T1000 (cell line): ENCODE results near the gene LIPI.
"Not testable (repeated sequence)": the region's sequence is repeated elsewhere in the genome, so short reads cannot be mapped to it uniquely, and the experiment has no call there.

Source experiments
- DNase-seq: peaks from one replicate; lab custom pipeline; 2025; ENCODE audit warnings: mixed read lengths; lab: John Stamatoyannopoulos, UW

LIPI gene

GRCh38 chr21:14072761-14073535 lies 137.8 kb downstream of the LIPI start:
- DNase-seq = no peak

- DNase-seq = no peak
Measured at GRCh38 chr21:14071902-14072734, 138.6 kb downstream of the LIPI start.

GRCh38 chr21:14070968-14071367 lies 139.8 kb downstream of the LIPI start:
- DNase-seq = no peak

DNA sequence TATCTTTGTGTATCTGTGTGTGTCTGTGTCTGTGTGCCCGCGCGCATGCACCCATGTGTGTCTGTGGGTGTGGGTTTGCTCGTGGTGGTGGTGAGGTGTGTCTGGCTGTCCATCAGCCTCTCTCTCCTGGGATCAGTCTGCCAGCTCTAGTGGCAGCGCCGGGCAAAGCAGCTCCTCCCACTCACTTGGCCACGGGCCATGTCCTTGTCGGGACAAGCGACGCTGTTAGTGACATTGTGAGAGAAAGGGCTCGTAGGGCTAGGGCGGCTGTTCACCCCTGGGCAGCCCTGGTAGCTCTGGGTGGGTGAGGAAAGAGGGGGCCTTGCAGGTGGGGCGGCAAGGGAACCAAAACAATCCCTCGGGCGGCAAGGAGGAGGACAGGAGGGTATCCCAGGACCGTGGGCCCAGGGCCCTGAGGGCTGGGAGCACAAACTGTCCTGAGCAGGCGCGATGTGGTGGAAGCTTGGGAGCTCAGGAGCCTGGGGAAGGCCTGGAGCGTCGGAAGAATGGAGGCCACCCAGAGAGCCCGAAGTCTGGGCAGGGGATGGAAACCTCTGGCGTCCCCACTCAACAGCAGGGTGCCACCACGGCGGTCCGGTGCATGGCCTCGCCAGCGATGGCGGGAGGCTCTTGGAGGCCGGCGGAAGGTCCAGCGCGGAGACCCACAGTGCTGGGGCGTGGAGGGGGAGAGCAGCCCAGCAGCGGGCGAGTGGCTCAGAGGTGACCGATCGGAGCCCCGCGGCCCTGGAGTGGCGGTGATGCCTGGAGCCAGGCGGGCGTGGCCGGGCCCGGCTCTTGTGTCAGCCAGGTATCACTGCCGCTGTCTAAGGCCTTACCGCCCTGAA lies 140.5 kb downstream of the LIPI start:
- no peak for DNase-seq

DNA sequence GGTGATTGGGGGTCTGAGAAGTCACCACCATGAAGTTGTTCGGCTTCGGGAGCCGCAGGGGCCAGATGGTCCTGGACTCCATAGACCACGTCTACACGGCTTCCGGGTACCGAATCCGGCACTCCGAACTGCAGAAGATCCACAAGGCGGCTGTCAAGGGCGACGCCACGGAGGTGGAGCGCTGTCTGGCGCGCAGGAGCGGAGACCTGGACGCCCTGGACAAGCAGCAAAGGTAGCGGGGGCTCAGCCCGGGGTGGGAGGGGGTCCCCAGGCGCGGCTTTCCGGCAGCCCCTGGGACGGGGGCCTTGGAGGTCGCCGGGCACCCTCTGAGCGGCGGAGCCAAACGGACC lies 146.5 kb downstream of the LIPI start:
- DNase-seq = no peak

DNA sequence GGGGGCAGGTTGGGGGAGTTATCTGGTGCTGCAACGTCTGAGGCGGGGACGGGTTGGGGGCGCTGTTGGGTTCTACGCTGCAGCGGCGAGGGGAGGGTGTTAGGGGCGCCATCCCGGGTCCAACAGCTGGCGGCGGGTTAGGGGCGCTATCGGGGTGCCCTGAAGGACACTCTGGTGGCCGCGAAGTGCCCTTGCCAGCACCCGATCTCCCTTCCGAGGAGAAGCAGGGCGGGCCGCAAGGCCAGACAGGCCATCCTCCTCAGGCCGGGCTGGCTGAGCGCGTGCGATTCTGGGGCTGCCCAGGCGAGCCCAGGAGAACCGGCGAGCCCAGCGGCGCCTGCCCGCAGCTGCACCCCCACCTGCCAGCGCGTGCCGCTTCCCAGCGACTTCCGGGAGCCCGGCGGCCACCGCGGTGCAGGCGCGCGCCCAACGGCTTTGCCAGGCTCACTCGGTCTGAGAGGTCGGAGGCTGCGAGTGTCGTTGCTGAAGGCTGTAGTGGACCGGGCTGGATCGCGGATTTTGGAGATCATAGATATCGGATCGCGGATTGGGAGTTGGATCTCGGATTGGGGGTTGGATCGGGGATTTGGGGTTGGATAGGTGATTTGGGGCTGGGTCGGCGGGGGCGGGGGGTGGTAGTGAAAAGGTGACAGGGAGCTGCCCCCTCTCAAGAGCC lies 147.0 kb downstream of the LIPI start:
- not testable (repeated sequence) for DNase-seq

- not testable (repeated sequence) for DNase-seq
Measured at GRCh38 chr21:14062684-14063083, 148.1 kb downstream of the LIPI start.

DNA sequence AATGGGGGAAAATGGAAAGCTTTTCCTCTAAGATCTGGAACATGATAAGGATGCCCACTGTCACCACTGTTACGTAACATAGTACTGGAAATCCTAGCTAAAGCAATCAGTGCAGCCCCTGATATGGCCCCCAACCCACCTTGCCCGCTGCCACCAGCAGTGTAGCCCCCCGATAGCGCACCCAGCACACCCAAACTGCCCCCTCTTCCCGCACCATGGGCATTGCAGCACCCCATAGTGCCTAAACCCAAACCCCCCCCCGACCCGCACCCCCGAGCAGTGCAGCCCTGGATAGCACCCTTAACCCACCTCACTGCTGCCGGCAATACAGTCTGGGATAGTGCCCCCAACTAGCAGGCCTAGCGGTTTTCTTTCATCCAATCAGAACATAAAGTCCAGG lies 148.9 kb downstream of the LIPI start:
- not testable (repeated sequence) for DNase-seq

DNA sequence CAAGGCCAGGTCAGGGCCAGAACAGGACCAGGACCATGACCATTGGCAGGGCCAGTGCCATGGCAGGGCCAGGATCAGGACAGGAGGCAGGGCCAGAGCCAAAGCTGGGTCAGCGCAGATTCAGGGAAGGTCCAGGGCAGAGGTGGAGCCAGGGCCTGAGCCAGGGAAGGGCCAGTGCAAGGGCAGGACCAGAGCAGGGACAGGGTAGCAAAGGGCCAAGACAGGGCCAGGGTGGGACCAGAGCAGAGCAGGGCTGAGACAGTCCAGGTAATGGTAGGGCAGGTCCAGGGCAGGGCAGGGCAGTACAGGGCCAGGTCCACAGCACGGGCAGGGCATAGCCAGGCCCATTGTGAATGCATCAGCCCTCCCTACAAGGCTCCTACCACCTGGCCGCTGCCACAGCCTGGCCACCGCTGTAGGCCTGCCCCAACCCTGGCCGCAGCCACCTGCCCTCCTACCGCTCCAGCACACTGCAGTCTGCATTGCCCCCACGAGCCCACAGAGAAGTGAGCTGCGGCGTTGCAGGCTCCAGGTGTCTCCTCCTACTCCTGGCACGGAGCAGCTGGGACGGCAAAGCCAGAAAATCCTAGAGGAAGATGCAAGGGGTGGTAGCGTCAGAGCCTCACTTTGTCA lies 151.6 kb downstream of the LIPI start:
- not testable (repeated sequence) for DNase-seq
